ENCODE data around the gene CTAGE6. TPM values are rescaled to one million over a fixed set of nuclear protein-coding genes. Genes with fewer than 3 reads are reported as not detected.
"Not testable (repeated sequence)": the region's sequence is repeated elsewhere in the genome, so short reads cannot be mapped to it uniquely, and the experiment has no call there.

The CTAGE6 gene, protein sequence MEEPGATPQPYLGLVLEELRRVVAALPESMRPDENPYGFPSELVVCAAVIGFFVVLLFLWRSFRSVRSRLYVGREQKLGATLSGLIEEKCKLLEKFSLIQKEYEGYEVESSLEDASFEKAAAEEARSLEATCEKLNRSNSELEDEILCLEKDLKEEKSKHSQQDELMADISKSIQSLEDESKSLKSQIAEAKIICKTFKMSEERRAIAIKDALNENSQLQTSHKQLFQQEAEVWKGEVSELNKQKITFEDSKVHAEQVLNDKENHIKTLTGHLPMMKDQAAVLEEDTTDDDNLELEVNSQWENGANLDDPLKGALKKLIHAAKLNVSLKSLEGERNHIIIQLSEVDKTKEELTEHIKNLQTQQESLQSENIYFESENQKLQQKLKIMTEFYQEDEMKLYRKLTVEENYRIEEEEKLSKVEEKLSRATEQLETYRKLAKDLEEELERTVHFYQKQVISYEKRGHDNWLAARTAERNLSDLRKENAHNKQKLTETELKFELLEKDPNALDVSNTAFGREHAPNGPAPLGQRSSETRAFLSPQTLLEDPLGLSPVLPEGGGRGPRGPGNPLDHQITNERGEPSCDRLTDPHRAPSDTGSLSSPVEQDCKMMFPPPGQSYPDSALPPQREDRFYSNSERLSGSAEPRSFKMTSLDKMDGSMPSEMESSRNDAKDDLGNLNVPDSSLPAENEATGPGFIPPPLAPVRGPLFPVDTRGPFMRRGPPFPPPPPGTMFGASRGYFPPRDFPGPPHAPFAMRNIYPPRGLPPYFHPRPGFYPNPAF
- total RNA-seq (2014; rRNA removed; shearing (Covaris generic)): not detected in 2 replicates

DNA sequence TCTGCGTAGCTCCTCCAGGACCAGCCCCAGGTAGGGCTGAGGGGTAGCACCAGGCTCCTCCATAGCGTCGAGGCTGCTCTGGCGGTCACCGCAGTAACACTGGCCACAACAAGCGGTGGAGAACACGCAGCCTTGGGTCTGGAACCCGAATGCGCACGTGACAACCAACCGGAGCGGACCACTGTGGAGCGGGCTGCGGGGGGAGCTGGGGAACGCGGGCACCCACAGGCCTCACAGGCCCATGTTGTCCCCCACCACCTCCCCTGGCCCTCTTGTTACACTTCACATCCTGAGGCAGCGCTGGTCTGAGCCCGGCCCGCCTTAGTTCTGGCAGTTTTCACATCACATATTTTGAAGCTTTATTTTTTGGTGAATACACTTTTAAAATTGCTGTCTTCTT, at the start of gene CTAGE6:
Gene CTAGE6 (minus strand): TSS at position 101 of the 400 bp plus-strand sequence. CDS start 38 bp downstream, at position 63.
- not testable (repeated sequence) for DNase-seq (ENCODE audit: low spot score)

DNA sequence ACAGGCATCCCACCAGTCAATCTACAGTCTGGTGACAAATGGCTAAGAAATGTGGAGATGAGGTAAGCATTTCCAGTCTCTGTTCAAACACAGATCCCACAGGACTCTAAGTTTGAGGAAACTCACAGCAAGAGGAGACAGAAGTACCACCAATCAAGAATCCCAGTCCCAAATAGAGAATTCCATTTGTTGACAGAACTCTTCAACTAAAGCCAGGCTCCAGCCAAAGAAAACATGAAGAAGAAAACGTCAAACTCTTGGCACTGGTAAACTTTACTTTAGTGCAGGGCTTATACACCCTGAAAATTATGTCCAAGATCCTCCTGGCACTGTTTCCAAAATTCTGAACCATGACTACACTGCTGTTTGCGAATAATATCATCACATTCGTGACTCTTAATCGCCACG, 49.2 kb upstream of the CTAGE6 start:
- not testable (repeated sequence) for DNase-seq (ENCODE audit: low spot score)

DNA sequence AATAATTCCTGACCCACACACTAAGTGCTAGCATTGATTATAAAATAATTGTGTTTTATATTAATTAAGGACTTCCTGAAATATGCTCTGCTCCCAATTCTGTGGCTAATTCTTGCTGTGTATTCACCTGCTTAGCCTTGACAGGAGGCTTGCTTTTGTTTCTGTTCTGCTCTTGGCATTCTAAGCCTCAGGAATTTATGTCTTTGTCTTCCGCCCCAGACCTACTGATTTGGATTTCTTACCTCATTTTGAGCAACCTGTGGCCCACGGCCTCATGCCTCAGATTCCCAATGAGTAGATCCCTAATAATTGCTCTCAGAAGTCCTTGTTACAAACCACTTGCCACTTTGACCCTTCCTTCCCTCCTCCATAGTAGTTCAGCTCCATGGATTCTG, 40.4 kb upstream of the CTAGE6 start:
- DNase-seq (ENCODE audit: low spot score): not testable (repeated sequence)

DNA sequence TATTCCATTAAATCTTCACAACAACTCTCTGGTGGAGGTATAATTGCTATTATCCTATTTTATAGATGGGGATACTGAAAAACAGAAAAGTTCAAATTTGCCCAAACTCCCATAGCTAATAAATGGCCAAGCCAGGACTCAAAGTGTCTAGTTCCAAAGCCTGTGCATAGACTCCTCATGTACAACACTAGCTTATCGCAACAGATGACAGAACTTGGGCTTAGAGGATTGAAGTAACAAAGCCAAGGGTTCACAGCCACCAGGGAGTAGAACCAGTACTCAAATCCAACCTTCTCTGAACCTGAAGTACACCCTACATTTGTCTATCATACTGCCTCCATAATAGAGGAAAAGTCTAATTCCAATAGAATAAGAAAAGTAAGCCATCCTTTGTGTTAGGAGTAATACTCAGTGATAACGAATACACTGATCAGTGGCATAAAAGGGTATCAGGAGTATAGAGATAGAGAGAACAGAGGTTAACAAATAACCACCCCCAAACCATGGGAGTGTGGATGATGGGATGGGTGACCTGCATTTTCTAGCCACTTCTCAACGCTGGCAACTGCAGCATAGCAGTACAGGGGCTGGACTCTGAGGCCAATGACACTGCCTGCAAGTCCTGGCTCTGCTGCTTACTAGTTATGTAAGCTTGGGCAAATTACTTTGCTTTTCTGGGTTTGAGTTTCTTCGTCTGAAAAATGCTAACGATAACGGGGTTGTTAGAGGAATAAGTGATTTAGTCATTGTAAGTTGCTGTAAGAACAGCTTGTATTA, 39.8 kb upstream of the CTAGE6 start:
- not testable (repeated sequence) for DNase-seq (ENCODE audit: low spot score)

DNA sequence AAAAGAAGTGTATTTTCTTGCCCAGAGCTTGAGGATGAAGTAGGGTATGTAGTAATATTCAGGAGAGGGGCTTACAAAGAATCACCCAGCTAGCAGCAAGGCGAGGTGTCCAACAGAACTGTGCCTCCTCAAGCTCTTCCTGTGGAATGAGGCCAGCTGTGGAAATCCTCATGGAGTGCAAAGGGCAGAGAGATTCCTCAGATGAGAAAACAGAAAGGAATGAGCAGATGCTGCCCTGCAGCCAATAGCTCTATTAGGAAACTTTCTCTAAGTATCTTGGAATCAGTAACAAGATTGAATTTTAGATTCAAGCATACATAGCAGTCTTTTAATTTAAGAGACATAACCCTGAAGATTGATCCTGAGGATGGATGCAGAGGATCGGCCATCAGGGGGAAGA, 38.2 kb upstream of the CTAGE6 start:
- DNase-seq (ENCODE audit: low spot score): not testable (repeated sequence)

DNA sequence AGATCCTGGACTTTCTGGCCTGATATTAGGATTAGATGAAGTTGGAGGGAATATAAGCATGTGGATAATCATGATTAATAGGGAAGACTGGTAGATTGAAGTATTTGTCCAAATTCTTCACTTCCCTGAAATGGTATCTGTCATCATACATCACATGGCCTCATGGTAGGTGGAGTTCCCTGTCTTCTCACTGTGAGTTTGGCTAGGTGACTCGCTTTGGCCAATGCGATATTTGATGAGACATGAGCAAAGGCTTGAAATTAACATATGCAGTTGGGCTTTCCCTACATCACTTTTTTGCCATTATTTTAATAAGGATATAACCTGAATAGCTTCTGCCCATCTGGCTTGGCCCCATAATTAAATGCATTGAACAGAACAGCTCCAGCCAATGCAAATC, 35.1 kb upstream of the CTAGE6 start:
- DNase-seq (ENCODE audit: low spot score): not testable (repeated sequence)

DNA sequence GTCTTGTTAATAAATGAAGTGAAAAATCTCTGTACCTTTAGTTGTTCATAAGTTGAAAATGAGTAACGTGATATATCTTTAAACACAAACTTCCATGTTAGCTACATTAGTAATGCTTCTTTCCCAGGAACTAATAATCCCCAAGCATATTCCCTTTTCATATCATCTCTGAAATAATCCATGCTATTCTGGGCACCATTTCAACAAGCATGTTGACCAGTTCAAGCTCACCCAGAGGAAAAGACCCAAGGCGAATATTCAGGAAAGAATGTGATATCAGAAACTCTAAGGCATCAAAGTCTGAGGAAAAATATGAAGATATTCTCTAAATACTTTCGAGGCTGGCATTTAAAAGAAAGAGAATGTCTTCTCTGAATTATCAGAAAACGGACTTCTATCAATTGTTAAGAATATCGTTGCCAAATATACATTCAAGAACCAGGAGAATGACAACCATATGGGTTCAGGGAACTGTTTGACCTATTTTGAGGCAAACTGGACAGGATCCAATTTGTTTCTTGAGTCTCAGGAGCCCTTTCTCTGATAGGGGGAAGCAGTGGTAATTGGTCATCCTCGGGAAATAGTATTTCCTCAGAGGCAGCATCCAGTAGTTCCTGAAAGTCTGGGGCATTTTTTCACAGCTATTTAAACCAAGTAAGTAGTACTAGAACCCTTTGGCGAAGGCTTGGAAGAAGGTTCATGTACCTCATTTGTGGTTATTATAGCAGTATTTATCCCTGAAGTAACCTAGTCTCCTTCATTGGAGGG, 28.1 kb upstream of the CTAGE6 start:
- DNase-seq (ENCODE audit: low spot score): not testable (repeated sequence)

DNA sequence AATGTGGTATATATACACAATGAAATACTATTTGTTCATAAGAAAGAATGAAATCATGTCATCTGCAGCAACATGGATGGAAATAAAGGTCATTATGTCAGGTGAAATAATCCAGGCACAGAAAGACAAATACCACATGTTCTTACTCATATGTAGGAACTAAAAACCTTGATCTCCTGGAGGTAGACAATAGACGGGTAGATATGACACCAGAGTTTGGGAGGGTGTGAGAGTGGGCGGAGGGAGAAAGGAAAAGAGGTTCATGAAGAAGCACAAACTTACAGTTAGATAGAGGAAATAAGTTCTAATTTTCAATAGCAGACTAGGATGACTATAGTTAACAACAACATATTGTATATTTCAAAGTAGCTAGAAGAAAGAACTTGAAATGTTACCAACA, 22.1 kb upstream of the CTAGE6 start:
- not testable (repeated sequence) for DNase-seq (ENCODE audit: low spot score)

DNA sequence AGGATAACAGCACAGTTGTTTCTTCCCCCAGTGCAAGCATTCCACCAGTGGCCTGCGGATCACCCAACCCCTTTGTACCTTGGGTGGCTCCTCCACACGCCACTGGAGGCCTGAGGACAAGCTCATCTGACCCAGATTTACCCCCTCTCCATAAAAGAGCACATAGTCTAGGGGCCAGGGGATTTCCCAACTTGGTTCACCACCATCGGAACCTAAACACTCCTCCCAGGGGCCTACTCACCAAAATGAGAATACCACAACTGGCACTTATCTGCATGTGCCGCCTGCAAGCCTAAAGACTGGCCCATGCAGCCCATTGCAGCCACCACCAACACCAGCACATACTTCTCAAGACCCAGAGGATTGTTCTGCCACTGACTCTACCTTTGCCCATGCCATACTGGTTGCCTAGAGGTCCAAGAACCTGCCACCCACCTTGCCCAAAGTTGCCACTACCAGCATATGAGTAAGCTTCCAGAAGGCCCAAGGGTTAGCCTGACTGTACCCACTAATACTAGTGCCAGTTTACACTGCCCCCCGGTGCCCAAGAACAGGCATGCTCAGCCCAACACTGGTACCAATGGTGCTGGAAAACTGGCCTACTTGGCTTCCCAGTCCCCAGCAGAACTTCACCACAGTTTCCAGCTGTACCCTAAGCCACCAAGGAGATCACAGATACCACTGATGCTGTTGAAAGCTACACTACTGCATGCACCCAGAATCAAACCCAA, 15.4 kb upstream of the CTAGE6 start:
- not testable (repeated sequence) for DNase-seq (ENCODE audit: low spot score)

DNA sequence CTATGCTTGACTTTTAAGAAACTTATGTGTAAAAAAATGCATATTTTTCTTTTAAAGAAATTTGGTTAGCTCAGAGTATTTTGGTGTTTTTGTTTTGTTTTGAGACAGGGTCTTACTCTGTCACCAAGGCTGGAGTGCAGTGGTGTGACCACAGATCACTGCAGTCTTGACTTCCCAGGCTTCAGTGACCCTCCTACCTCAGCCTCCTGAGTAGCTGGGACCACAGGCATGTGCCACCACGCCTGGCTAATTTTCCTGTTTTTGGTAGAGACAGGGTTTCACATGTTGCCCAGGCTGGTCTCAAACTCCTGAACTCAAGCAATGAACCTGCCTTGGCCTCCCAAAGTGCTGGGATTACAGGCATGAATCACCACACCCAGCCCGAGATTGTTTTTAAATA, 10.0 kb upstream of the CTAGE6 start:
- not testable (repeated sequence) for DNase-seq (ENCODE audit: low spot score)

DNA sequence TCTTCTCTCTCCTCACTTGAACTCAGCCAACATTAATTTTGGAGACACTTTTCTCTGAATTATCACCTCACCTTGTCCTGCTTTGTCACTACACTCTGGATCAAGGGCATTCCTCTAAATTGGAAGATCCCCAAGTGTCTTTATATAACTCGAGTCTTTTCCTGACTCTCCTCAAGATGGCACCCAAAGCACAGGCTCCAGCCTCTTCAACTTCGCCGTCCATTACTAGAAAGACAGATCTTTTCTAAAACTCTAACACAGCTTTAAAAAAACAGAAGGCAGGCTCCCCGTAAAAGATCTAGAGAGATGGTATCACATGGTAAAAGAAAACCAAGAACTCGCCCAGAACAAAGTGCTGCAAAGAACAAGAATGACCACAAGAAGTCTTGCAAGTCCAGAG, 8.2 kb upstream of the CTAGE6 start:
- not testable (repeated sequence) for DNase-seq (ENCODE audit: low spot score)

DNA sequence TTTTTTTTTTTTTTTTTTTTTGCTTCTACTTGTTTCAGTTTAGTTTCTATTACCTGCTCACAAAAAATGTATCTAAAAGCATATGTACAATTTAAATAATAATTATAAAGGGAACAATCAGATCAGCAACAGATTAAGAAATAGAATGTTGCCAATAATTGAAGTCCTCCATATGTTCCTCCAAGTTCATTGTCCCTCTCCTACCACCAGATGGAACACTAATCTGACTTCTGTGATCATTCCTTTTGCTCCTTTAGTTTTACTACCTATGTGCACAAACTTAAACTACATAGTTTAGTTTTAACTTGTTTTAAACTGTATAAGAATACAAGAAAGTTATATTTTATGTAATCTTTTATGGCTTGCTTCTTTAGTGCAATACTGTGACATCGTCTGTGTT, 5.6 kb upstream of the CTAGE6 start:
- DNase-seq (ENCODE audit: low spot score): not testable (repeated sequence)

DNA sequence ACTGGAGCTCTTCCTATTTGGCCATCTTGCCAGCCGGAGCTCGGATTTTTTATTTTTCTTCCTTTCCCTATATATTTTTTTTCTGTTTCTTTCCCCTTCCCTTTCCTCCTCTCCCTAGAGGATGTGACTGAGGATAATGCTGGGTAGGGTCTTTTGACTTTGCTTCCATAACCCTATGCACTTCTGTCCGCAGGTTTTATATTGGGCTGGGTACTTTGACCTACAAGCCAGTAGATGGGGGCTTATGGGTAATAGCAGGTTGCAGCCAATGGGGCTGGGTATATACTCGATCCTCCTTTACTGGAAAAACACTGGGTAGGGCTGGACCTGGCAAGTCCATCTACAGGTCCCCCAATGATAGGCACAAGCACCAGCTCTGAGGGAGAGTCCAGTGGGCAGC, 12.2 kb downstream of the CTAGE6 start:
- DNase-seq (ENCODE audit: low spot score): not testable (repeated sequence)

DNA sequence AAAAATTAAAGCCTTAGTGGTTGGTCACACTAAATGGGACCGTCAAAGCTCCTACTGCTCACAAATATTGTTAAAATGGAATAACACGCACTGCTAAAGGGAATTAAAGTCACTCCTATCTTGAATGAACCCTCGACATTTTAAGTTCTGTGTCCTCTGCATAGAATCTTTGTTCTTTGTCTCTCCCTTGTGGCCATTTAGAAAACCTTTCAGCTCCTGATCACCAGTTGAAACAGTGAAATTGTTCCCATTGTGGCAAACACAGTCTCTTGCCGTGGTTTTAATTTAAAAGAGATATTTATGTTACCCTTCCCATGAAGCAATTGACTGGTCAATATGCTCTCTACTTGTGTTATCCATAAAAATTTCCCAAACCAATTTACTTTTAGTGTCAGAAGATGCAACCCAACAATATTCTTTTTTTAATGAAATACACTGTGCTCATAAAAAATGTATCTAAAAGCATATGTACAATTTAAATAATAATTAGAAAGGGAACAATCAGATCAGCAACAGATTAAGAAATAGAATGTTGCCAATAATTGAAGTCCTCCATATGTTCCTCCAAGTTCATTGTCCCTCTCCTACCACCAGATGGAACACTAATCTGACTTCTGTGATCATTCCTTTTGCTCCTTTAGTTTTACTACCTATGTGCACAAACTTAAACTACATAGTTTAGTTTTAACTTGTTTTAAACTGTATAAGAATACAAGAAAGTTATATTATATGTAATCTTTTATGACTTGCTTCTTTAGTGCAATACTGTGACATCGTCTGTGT, 20.3 kb downstream of the CTAGE6 start:
- peak; percentile 53 for DNase-seq (ENCODE audit: low spot score)

DNA sequence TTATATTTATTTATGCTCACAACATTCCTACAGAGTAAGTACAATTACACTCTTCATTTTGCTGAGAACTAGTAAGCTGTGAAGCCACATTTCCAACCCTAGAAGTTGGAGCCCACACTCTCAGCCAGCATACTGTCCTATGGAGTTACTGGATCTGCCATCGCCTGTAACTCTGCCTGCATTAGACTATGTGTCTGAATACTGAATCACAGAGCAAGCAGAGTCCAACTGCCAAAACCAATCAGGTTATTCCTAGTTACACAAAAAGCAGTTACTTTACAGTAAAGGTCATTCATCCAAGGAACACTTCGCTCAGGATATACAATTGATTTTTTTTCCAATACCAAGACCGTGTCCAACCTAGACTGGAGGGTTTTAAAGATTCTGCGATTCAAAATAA, 21.5 kb downstream of the CTAGE6 start:
- DNase-seq (ENCODE audit: low spot score): no peak

DNA sequence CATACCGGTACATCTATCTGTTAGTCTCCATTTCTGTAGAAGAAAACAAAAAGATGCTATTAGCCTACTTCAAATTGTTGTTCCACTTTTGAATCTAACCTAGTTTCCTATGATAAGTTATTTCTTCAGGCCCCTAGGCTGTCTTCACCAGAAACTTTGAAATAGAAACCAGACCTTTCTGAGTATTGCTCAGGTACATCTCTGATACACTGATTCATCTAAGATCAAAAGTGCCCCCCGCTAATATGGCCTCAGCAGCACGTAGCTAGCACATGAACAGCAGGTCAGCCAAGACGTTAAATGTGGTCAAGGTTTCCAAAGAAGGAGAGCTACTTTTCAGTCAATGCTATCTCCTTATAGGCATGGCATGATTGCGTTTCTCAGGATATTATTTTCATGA, 23.6 kb downstream of the CTAGE6 start:
- no peak for DNase-seq (ENCODE audit: low spot score)

DNA sequence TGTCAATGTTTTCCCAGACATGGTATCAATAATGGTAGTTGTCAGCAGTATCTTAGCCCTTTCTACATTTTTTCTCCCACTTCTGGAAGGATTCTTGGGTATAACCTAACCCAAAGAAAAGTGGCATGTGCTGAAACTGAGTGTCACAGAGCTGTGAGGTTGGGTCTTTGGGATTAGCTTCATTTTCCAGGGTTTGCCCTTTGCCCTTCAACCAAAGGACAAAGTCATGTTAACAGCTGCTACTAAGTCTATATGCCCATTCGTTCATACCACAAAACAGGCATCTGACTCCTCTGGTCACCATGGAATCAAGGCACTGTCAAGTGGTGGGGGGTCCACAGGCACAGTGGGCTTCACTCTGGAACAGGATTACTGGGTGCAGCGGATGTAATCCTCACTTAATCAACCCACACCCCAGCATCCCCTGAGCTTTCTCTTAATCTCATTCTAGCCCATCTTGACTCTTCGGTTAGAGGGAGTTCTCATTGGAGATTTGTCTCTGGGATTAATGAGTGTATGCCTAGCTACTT, 29.1 kb downstream of the CTAGE6 start:
- no peak for DNase-seq (ENCODE audit: low spot score)

DNA sequence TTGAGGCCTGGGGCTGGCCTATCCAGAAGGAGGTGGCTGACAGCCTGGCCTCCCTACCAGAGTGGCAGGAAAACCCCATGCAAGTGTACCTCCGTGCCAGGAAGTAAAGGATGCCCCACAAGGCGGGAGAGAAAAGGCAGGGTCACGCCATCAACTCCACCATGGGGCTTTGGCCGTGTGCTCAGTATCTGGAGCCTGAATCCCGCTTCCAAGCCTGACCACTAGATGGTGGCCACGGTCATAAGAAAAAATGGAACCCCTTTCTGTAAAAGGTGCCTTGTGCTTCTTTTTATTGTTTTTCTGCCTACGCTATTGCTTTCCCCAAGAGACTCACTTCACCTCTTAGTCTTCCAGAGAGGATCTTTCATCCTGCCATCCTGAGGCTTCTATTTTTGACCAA, 29.9 kb downstream of the CTAGE6 start:
- DNase-seq (ENCODE audit: low spot score): not testable (repeated sequence)

DNA sequence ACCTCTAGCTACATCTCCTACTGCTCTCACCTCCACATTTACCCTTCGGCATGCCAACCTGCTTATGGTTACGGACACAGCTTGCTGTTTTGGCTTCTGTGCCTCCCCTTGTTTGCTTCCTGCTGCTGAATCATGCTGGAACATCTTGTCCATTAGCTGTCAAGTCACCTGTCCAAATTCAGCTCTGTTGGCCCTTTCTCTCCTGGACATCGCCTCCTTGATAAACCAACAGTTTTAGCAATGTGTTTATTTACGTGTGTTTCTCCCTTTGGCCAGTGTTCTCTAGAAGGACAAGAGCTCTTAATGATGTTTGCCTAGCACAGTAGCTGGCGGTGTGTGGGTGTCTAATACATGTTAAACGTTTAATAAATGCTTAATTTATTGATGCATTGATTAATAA, 31.4 kb downstream of the CTAGE6 start:
- not testable (repeated sequence) for DNase-seq (ENCODE audit: low spot score)
